ENCODE results near the gene STK38L.

Gene STK38L

GRCh38 chr12:27305673-27306456 is 61.8 kb downstream of the STK38L start:
- ATAC-seq, result no peak
- Mint-ChIP-seq H3K4me1 (no peaks in the 10 kb centered on the region), H3K4me3 (no peak overlapping the region), H3K27ac (no peak overlapping the region), H3K27me3 (no peaks in the 10 kb centered on the region), H3K9me3 (no peaks in the 10 kb centered on the region), H3K36me3 (peaks cover 27% of the 10 kb centered on the region)

GRCh38 chr12:27309293-27309994 is 65.4 kb downstream of the STK38L start:
- Mint-ChIP-seq H3K4me3 (no peak overlapping the region), H3K27me3 (no peaks in the 10 kb centered on the region), H3K4me1 (no peaks in the 10 kb centered on the region), H3K9me3 (no peaks in the 10 kb centered on the region), H3K36me3 (peaks cover 27% of the 10 kb centered on the region), H3K27ac (no peak overlapping the region)
- ATAC-seq, result no peak

- no peaks in the 10 kb centered on the region for H3K27me3 Mint-ChIP-seq
- H3K4me1 Mint-ChIP-seq, result no peaks in the 10 kb centered on the region
- H3K4me3 Mint-ChIP-seq, result no peak overlapping the region
- no peak overlapping the region for H3K27ac Mint-ChIP-seq
- no peaks in the 10 kb centered on the region for H3K9me3 Mint-ChIP-seq
- no peak for ATAC-seq
- peaks cover 32% of the 10 kb centered on the region for H3K36me3 Mint-ChIP-seq
Measured at GRCh38 chr12:27309995-27310315, 65.9 kb downstream of the STK38L start.

- no peaks in the 10 kb centered on the region for H3K27me3 Mint-ChIP-seq
- no peak overlapping the region for H3K27ac Mint-ChIP-seq
- peaks cover 31% of the 10 kb centered on the region for H3K36me3 Mint-ChIP-seq
Measured at GRCh38 chr12:27316947-27317346, 72.9 kb downstream of the STK38L start.

GRCh38 chr12:27319409-27319808 is 75.3 kb downstream of the STK38L start:
- Mint-ChIP-seq H3K27me3 (no peaks in the 10 kb centered on the region), H3K27ac (no peak overlapping the region), H3K4me1 (no peaks in the 10 kb centered on the region), H3K4me3 (no peak overlapping the region), H3K9me3 (no peaks in the 10 kb centered on the region), H3K36me3 (peaks cover 22% of the 10 kb centered on the region)
- no peak for ATAC-seq

More at GRCh38 chr12:27316947-27317346, 72.9 kb downstream of the STK38L start:
- H3K9me3 Mint-ChIP-seq, result no peaks in the 10 kb centered on the region
- no peaks in the 10 kb centered on the region for H3K4me1 Mint-ChIP-seq
- ATAC-seq, result no peak
- H3K4me3 Mint-ChIP-seq, result no peak overlapping the region

- H3K27ac Mint-ChIP-seq, result no peak overlapping the region
- no peak for ATAC-seq
- H3K4me1 Mint-ChIP-seq, result no peaks in the 10 kb centered on the region
- H3K36me3 Mint-ChIP-seq, result peaks cover 18% of the 10 kb centered on the region
- no peaks in the 10 kb centered on the region for H3K27me3 Mint-ChIP-seq
- H3K9me3 Mint-ChIP-seq, result no peaks in the 10 kb centered on the region
- no peak overlapping the region for H3K4me3 Mint-ChIP-seq
Measured at GRCh38 chr12:27319848-27320247, 75.8 kb downstream of the STK38L start.

- peaks cover 18% of the 10 kb centered on the region for H3K36me3 Mint-ChIP-seq
- no peaks in the 10 kb centered on the region for H3K27me3 Mint-ChIP-seq
- H3K27ac Mint-ChIP-seq, result no peak overlapping the region
- H3K4me1 Mint-ChIP-seq, result no peaks in the 10 kb centered on the region
- no peak for ATAC-seq
- H3K4me3 Mint-ChIP-seq, result no peak overlapping the region
- H3K9me3 Mint-ChIP-seq, result no peaks in the 10 kb centered on the region
Measured at GRCh38 chr12:27324530-27324929, 80.4 kb downstream of the STK38L start.

- Mint-ChIP-seq H3K4me3 (peak overlapping the region; percentile 21), H3K9me3 (no peaks in the 10 kb centered on the region), H3K4me1 (peaks cover 41% of the 10 kb centered on the region), H3K27me3 (peaks cover 16% of the 10 kb centered on the region), H3K27ac (peak overlapping the region; percentile 63), H3K36me3 (peaks cover 17% of the 10 kb centered on the region)
- no peak for ATAC-seq
Measured at GRCh38 chr12:27330846-27331245, 86.8 kb downstream of the STK38L start.

- H3K4me1 Mint-ChIP-seq, result peaks cover 44% of the 10 kb centered on the region
- peak overlapping the region; percentile 79 for H3K4me3 Mint-ChIP-seq
- peak; percentile 78 for ATAC-seq
- peaks cover 17% of the 10 kb centered on the region for H3K36me3 Mint-ChIP-seq
- peak overlapping the region; percentile 63 for H3K27ac Mint-ChIP-seq
- peaks cover 16% of the 10 kb centered on the region for H3K27me3 Mint-ChIP-seq
- H3K9me3 Mint-ChIP-seq, result no peaks in the 10 kb centered on the region
Measured at GRCh38 chr12:27331291-27331926, 87.3 kb downstream of the STK38L start.

- Mint-ChIP-seq H3K36me3 (peaks cover 12% of the 10 kb centered on the region), H3K9me3 (no peaks in the 10 kb centered on the region), H3K4me3 (peak overlapping the region; percentile 79), H3K27ac (peak overlapping the region; percentile 63), H3K27me3 (peaks cover 16% of the 10 kb centered on the region), H3K4me1 (peaks cover 44% of the 10 kb centered on the region)
- ATAC-seq, result no peak
Measured at GRCh38 chr12:27331927-27332324, 87.8 kb downstream of the STK38L start.

GRCh38 chr12:27332407-27332713 is 88.3 kb downstream of the STK38L start:
- H3K36me3 Mint-ChIP-seq, result peaks cover 12% of the 10 kb centered on the region
- ATAC-seq, result no peak
- peaks cover 44% of the 10 kb centered on the region for H3K4me1 Mint-ChIP-seq
- H3K9me3 Mint-ChIP-seq, result no peaks in the 10 kb centered on the region
- peaks cover 16% of the 10 kb centered on the region for H3K27me3 Mint-ChIP-seq
- H3K4me3 Mint-ChIP-seq, result peak overlapping the region; percentile 79
- H3K27ac Mint-ChIP-seq, result peak overlapping the region; percentile 63

- Mint-ChIP-seq H3K27ac (peak within 1 kb of the TSS; percentile 88), H3K36me3 (peaks cover 7% of the 10 kb centered on the region), H3K4me3 (peak within 1 kb of the TSS; percentile 97), H3K4me1 (peaks cover 44% of the 10 kb centered on the region), H3K27me3 (peaks cover 16% of the 10 kb centered on the region), H3K9me3 (no peaks in the 10 kb centered on the region)
- ATAC-seq, result peak; percentile 69
Measured at GRCh38 chr12:27332714-27333402, 88.8 kb downstream of the STK38L start, which contains the start of gene BMAL2. TSS of gene BMAL2 (plus strand) at chr12:27332836. CDS start at chr12:27333073, 237 bp downstream.

GRCh38 chr12:27333403-27334009 is 89.4 kb downstream of the STK38L start:
- Mint-ChIP-seq H3K27me3 (peaks cover 16% of the 10 kb centered on the region), H3K27ac (peak overlapping the region; percentile 88), H3K4me1 (peaks cover 44% of the 10 kb centered on the region), H3K36me3 (peaks cover 6% of the 10 kb centered on the region), H3K4me3 (peak overlapping the region; percentile 97), H3K9me3 (no peaks in the 10 kb centered on the region)
- peak; percentile 72 for ATAC-seq

GRCh38 chr12:27334042-27334720 is 90.1 kb downstream of the STK38L start:
- ATAC-seq, result no peak
- Mint-ChIP-seq H3K36me3 (peaks cover 6% of the 10 kb centered on the region), H3K27ac (peak overlapping the region; percentile 88), H3K27me3 (peaks cover 16% of the 10 kb centered on the region), H3K4me3 (peak overlapping the region; percentile 97), H3K9me3 (no peaks in the 10 kb centered on the region), H3K4me1 (peaks cover 44% of the 10 kb centered on the region)
